Measurements from ENCODE around the gene GABBR2. TPM values are rescaled to one million over a fixed set of nuclear protein-coding genes. Genes with fewer than 3 reads are reported as not detected.

GABBR2 gene
- total RNA-seq, 1 experiment from 2014 or later = not detected

- no peak overlapping the region for H3K27ac Mint-ChIP-seq (ENCODE audit: low read depth, unreplicated experiment)
These were observed 112.2 kb downstream of the GABBR2 start for GRCh38 chr9:98596486-98596885.

DNA sequence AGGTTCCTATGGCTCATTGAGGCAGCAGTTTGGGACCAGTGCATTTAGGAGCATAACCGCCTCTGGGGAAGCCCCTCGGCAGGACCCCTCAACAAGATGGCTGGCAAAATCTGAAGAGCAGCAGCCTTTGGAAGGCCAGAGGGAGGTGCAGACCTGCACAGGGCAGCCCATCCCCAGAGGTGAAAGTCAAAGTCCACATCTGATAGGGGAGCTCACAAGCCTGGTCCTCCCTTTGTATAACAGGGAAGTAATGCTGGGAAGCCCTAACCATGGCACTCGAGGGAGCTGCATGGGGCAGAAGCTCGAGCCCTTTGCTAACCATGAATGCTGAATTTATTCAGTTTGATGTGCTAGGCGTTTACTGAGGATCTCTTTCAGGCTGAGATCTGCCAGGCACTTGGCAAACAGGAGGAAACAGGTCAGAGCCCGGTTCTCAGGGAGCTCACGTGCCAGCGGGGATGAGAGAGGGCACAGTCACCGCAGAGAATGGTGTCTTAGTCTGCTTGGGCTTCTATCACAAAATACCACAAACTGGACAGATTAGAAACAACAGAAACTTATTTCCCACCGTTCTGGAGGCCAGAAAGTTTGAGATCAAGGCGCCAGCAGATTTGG, 114.1 kb downstream of the GABBR2 start:
- BruUV-seq (replicated peaks) = no TSS peak
- H3K4me1 Mint-ChIP-seq (ENCODE audit: insufficient read depth, unreplicated experiment) = no peaks in the 10 kb centered on the region
- H3K4me3 Mint-ChIP-seq (ENCODE audit: unreplicated experiment) = no peak overlapping the region
- TF ChIP-seq, protein P1, sequence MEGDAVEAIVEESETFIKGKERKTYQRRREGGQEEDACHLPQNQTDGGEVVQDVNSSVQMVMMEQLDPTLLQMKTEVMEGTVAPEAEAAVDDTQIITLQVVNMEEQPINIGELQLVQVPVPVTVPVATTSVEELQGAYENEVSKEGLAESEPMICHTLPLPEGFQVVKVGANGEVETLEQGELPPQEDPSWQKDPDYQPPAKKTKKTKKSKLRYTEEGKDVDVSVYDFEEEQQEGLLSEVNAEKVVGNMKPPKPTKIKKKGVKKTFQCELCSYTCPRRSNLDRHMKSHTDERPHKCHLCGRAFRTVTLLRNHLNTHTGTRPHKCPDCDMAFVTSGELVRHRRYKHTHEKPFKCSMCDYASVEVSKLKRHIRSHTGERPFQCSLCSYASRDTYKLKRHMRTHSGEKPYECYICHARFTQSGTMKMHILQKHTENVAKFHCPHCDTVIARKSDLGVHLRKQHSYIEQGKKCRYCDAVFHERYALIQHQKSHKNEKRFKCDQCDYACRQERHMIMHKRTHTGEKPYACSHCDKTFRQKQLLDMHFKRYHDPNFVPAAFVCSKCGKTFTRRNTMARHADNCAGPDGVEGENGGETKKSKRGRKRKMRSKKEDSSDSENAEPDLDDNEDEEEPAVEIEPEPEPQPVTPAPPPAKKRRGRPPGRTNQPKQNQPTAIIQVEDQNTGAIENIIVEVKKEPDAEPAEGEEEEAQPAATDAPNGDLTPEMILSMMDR (IDR thresholded peaks at IDR 0.05; ENCODE audit: unreplicated experiment) = no peak
- intact Hi-C loops (cut with micrococcal nuclease) = no loop called here
- ChIA-PET CTCF (no interaction called here), POLR2A (no interaction called here)
- no peak overlapping the region for H3K27ac Mint-ChIP-seq (ENCODE audit: low read depth, unreplicated experiment)
- DNase-seq (ENCODE audit: unreplicated experiment) = no peak
- H3K9me3 Mint-ChIP-seq (ENCODE audit: unreplicated experiment) = no peaks in the 10 kb centered on the region
- no peaks in the 10 kb centered on the region for H3K36me3 Mint-ChIP-seq (ENCODE audit: insufficient read depth, unreplicated experiment)
- H3K27me3 Mint-ChIP-seq (ENCODE audit: insufficient read depth, unreplicated experiment) = peaks cover 34% of the 10 kb centered on the region

More at GRCh38 chr9:98596486-98596885, 112.2 kb downstream of the GABBR2 start:
- TF ChIP-seq, protein P1 (IDR thresholded peaks at IDR 0.05; ENCODE audit: unreplicated experiment) = no peak
- Mint-ChIP-seq H3K9me3 (ENCODE audit: unreplicated experiment) (no peaks in the 10 kb centered on the region), H3K4me1 (ENCODE audit: insufficient read depth, unreplicated experiment) (no peaks in the 10 kb centered on the region), H3K27me3 (ENCODE audit: insufficient read depth, unreplicated experiment) (peaks cover 28% of the 10 kb centered on the region), H3K36me3 (ENCODE audit: insufficient read depth, unreplicated experiment) (no peaks in the 10 kb centered on the region), H3K4me3 (ENCODE audit: unreplicated experiment) (no peak overlapping the region)
- intact Hi-C loops (cut with micrococcal nuclease) = no loop called here
- POLR2A ChIA-PET = no interaction called here
- no peak for DNase-seq (ENCODE audit: unreplicated experiment)
- CTCF ChIA-PET = no interaction called here
- BruUV-seq (replicated peaks) = no TSS peak

GRCh38 chr9:98593354-98594253, 115.1 kb downstream of the GABBR2 start:
- CTCF ChIA-PET = interaction anchor here (1.2 kb wide), 1 partner anchor 19 kb away, joined by 4 read pairs; no protein-coding TSS in a partner anchor
- BruUV-seq (replicated peaks) = no TSS peak
- Mint-ChIP-seq H3K27ac (ENCODE audit: low read depth, unreplicated experiment) (no peak overlapping the region), H3K9me3 (ENCODE audit: unreplicated experiment) (no peaks in the 10 kb centered on the region), H3K27me3 (ENCODE audit: insufficient read depth, unreplicated experiment) (peaks cover 44% of the 10 kb centered on the region), H3K4me3 (ENCODE audit: unreplicated experiment) (no peak overlapping the region), H3K4me1 (ENCODE audit: insufficient read depth, unreplicated experiment) (no peaks in the 10 kb centered on the region), H3K36me3 (ENCODE audit: insufficient read depth, unreplicated experiment) (no peaks in the 10 kb centered on the region)
- TF ChIP-seq, protein P1 (IDR thresholded peaks at IDR 0.05; ENCODE audit: unreplicated experiment) = no peak
- POLR2A ChIA-PET = no interaction called here
- intact Hi-C loops (cut with micrococcal nuclease) = no loop called here
- no peak for DNase-seq (ENCODE audit: unreplicated experiment)

- H3K27me3 Mint-ChIP-seq (ENCODE audit: insufficient read depth, unreplicated experiment) = peaks cover 57% of the 10 kb centered on the region
- no peak for DNase-seq (ENCODE audit: unreplicated experiment)
- H3K4me3 Mint-ChIP-seq (ENCODE audit: unreplicated experiment) = no peak overlapping the region
- no peaks in the 10 kb centered on the region for H3K9me3 Mint-ChIP-seq (ENCODE audit: unreplicated experiment)
- BruUV-seq (replicated peaks) = no TSS peak
- ChIA-PET POLR2A (no interaction called here), CTCF (no interaction called here)
- H3K4me1 Mint-ChIP-seq (ENCODE audit: insufficient read depth, unreplicated experiment) = no peaks in the 10 kb centered on the region
- intact Hi-C loops (cut with micrococcal nuclease) = no loop called here
- no peaks in the 10 kb centered on the region for H3K36me3 Mint-ChIP-seq (ENCODE audit: insufficient read depth, unreplicated experiment)
- no peak overlapping the region for H3K27ac Mint-ChIP-seq (ENCODE audit: low read depth, unreplicated experiment)
- TF ChIP-seq, protein P1 (IDR thresholded peaks at IDR 0.05; ENCODE audit: unreplicated experiment) = no peak
These were observed 117.0 kb downstream of the GABBR2 start for GRCh38 chr9:98591696-98592095.

Data from MCF 10A (cell line).